Epithelial cell of esophagus (primary cell): ENCODE measurements around the gene ABCA4.

Source experiments
- DNase-seq: peaks from one replicate; pipeline ENCODE4 v3.0.0; 2010; ENCODE audit warnings: low read depth
- H3K4me3 ChIP-seq: 2 replicates; pipeline ENCODE4 v1.5.1; 2011; ENCODE audit warnings: mild to moderate bottlenecking, low read length, control low read depth
- TF ChIP-seq, protein P1 (sequence below): IDR thresholded peaks from 2 replicates; pipeline ENCODE4 v1.5.1; 2011; ENCODE audit warnings: low read depth, mild to moderate bottlenecking, low read length, control low read depth, inconsistent platforms; ENCODE audit not compliant: insufficient read depth; ENCODE audit errors: missing control alignments

ABCA4 gene

DNA sequence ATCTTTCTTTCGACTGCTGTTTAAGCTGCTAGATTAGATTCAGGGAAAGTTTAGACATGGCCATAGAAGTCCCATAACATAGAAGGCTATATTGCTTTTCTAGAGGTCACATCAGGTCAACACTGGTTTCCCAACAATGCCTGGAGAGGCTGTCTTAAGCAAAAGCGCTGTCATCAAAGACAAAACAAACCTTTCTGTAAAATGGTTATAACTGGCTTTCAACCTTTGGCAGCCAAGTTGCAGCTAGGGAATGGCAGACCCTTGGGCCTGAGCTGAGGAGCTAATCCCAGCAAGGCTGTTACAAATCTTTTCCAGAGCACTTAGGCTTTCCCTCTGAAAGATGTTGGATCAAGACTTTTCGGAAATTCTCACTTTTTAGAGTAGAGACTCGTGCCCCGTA, 11.2 kb upstream of the ABCA4 start:
- H3K4me3 ChIP-seq, result no peak overlapping the region
- TF ChIP-seq, protein P1, sequence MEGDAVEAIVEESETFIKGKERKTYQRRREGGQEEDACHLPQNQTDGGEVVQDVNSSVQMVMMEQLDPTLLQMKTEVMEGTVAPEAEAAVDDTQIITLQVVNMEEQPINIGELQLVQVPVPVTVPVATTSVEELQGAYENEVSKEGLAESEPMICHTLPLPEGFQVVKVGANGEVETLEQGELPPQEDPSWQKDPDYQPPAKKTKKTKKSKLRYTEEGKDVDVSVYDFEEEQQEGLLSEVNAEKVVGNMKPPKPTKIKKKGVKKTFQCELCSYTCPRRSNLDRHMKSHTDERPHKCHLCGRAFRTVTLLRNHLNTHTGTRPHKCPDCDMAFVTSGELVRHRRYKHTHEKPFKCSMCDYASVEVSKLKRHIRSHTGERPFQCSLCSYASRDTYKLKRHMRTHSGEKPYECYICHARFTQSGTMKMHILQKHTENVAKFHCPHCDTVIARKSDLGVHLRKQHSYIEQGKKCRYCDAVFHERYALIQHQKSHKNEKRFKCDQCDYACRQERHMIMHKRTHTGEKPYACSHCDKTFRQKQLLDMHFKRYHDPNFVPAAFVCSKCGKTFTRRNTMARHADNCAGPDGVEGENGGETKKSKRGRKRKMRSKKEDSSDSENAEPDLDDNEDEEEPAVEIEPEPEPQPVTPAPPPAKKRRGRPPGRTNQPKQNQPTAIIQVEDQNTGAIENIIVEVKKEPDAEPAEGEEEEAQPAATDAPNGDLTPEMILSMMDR, result no peak
- DNase-seq, result no peak

DNA sequence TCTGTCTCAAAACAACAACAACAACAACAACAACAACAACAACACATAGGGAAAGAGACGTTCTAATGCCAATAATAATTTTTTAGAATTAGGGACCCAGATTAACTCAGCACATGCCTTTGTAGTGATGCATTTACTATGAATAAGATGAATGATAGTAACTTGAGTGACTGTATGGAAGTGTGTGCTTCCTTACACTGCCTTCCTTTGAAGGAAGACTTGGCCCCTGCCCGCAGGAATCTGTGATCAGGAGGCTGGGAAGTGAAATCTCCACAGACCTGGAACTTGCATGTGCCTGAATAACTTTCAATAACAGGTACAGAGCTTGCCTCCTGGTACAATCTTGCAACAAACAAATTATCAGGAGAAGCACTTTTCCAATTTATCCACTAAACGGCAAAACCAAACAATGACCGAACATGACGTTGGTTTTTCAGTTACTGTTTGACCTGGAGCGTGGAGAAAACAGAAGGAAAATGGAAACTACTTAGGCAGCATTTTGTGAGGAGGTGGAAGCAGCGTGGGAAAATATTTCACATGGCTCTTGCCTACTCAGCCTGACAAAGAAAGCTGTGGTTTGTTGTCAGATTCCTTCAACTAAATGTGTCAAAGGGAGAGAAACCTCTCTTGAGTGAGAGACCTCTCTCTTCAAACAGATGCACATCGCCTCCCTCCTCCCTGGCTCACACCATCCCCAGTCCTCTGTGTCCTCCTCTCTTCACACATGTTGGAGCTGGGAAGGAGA, 10.1 kb upstream of the ABCA4 start:
- peak; percentile 42 for DNase-seq
- no peak overlapping the region for H3K4me3 ChIP-seq
- TF ChIP-seq, protein P1, result no peak

DNA sequence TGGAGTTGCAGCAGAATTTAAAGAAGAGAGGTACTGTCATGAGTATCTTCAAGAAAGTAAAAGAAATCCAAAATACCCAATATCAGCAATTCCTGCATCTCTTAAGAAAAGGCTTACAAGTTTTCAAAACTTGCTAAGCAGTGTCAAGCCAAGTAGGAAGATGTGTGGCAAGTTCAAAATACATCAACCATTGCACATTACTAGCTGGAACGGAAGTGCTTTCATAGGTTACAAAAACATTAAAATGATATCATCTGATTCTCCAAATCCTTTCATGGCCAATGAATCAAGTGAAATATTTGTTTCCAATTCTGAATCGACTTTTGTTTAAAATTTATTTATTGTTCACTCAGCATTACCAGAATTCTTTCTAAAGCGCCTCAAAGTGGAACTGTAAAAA, 5.7 kb upstream of the ABCA4 start:
- TF ChIP-seq, protein P1, result no peak
- H3K4me3 ChIP-seq, result no peak overlapping the region
- no peak for DNase-seq

DNA sequence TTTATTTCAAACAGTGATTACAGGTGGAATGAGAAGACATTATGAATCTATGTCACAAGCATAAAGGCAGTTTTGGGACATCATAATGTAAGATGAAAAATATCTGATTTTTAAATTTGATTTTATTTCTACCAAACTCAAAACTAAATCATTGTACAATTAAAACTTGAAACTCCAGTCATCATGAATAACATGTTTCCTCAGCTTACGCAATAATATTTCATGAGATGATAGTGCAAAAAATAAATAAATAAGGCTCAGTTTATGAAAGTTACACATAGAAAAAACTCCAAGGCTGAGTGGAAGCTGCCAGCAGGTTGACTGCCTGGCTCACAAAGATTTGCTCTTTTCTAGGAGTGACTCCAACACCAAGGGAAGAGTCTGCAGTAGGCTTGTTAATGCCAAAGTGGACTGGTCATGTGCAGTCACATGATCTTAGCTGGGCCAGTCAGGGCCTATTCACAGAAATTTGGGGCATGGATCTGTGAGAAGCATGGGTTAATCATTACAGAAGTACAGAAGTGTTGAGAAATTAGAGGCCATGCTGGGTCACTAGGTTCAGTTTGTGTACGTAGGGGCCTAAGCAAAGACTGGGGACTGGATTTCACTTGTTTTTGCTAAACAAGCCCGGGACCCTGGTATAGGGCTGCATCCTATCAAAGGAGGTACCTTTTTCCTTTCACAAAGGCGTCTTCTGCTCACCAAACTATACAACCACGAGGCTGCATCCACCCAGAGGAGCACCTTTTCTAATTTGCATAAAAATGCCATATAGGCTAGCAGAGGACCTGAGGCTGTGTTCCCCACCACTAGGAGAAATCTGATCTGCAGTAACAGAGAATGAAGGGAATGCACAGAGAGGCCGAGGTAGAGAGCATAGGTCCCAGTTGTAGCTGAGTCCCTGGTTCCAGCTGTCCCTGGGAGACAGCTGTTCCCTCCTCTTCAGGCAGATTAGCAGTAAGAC, 4.9 kb upstream of the ABCA4 start:
- DNase-seq, result peak; percentile 42
- no peak overlapping the region for H3K4me3 ChIP-seq
- TF ChIP-seq, protein P1, result no peak

DNA sequence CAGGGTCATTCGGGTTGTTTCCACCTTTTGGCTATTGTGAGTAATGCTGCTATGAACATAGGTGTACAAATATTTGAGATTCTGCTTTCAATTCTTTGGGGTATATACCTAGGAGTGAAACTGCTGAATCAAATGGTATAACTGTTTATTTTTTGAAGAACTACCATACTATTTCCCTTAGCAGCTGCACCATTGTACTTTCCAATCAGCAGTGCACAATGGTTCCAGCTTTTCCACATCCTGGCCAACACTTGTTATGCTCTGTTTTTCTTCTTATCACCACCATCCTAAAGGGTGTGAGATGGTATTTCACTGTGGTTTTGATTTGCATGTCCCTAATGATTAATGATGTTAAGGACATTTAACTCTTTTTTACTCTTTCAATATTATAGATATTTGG, 3.6 kb upstream of the ABCA4 start:
- H3K4me3 ChIP-seq, result no peak overlapping the region
- DNase-seq, result no peak
- TF ChIP-seq, protein P1, result no peak

DNA sequence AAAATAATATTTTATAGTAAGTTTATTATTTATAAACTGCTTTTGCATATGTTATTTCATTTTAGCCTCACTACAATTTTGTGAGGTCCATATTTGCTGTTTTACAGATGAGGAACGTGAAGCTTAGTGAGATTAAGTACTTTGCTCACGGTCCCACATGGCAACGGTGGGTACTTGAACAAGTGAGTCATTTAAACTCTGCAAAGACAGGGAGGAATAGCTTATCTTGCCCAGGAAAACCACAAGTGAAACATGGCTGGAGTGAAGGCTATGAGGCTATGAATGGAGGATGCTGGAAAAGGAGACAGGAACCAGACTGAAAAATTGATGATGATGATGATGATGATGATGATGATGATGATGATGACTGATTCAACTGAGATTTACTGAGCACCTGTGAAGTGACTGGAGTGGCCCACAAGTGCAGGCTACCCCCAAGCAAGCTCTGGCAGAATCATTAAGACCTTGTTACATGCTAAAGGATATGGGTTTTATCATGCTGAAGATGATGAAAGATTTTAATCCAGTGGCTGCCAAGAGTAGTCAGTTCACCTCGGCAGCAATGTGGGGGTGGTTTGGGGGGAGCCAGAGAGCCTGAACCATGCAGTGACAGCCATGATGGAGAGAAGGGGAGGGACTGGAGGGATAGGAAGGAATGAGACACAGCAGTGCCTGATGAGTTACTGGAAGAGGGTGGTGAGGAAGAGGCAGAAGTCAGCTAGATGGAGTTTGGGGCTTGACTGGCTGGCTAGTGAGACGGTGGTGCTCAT, 1.4 kb upstream of the ABCA4 start:
- DNase-seq, result no peak
- no peak overlapping the region for H3K4me3 ChIP-seq
- TF ChIP-seq, protein P1, result no peak
